Measurements from ENCODE around the gene PCDHA11. TPM values are rescaled to one million over a fixed set of nuclear protein-coding genes. Genes with fewer than 3 reads are reported as not detected.

The PCDHA11 gene
- polyA plus RNA-seq, 4 donors: 0.16 to 0.37 (median 0.27) TPM

Other genes starting within 250 kb of the PCDHA11 start
- 10 to 100 TPM in 1 of 4 donors, 1 to 10 TPM in 3; 7.3 to 10.0 (median 8.4) TPM for gene CD14, start 235.8 kb upstream of the PCDHA11 start, polyA plus RNA-seq (ENCODE audit: insufficient read length in 4 of 4)
- 10 to 100 TPM; 15.5 to 18.8 (median 16.9) TPM for gene TMCO6, start 229.5 kb upstream of the PCDHA11 start, polyA plus RNA-seq (ENCODE audit: insufficient read length in 4 of 4)
- gene NDUFA2, start 221.3 kb upstream of the PCDHA11 start, polyA plus RNA-seq (ENCODE audit: insufficient read length in 4 of 4): 100 to 1,000 TPM in 1 of 4 donors, 10 to 100 TPM in 3; 73.4 to 113 (median 79.0) TPM
- 100 to 1,000 TPM; 150 to 164 (median 156) TPM for gene IK, start 221.1 kb upstream of the PCDHA11 start, polyA plus RNA-seq (ENCODE audit: insufficient read length in 4 of 4)
- 10 to 100 TPM; 13.2 to 15.3 (median 14.3) TPM for gene WDR55, start 204.1 kb upstream of the PCDHA11 start, polyA plus RNA-seq (ENCODE audit: insufficient read length in 4 of 4)
- gene DND1, start 195.4 kb upstream of the PCDHA11 start, polyA plus RNA-seq (ENCODE audit: insufficient read length in 4 of 4): under 1 TPM in 2 of 4 donors, not detected in 2; 0.14 to 0.29 TPM
- 10 to 100 TPM; 65.0 to 67.1 (median 66.5) TPM for gene HARS1, start 177.6 kb upstream of the PCDHA11 start, polyA plus RNA-seq (ENCODE audit: insufficient read length in 4 of 4)
- 10 to 100 TPM; 42.7 to 47.6 (median 45.9) TPM for gene HARS2, start 177.5 kb upstream of the PCDHA11 start, polyA plus RNA-seq (ENCODE audit: insufficient read length in 4 of 4)
- 100 to 1,000 TPM; 103 to 126 (median 118) TPM for gene ZMAT2, start 168.5 kb upstream of the PCDHA11 start, polyA plus RNA-seq (ENCODE audit: insufficient read length in 4 of 4)
- under 1 TPM in 1 of 4 donors, not detected in 3; 0.06 TPM for gene PCDHA1, start 82.8 kb upstream of the PCDHA11 start, polyA plus RNA-seq (ENCODE audit: insufficient read length in 4 of 4)
- under 1 TPM; 0.13 to 0.30 (median 0.25) TPM for gene PCDHA2, start 74.1 kb upstream of the PCDHA11 start, polyA plus RNA-seq (ENCODE audit: insufficient read length in 4 of 4)
- gene PCDHA3, start 67.9 kb upstream of the PCDHA11 start, polyA plus RNA-seq (ENCODE audit: insufficient read length in 4 of 4): under 1 TPM; 0.25 to 0.49 (median 0.38) TPM
- gene PCDHA4, start 61.9 kb upstream of the PCDHA11 start, polyA plus RNA-seq (ENCODE audit: insufficient read length in 4 of 4): 1 to 10 TPM in 2 of 4 donors, under 1 TPM in 2; 0.62 to 1.6 (median 1.1) TPM
- gene PCDHA5, start 47.3 kb upstream of the PCDHA11 start, polyA plus RNA-seq (ENCODE audit: insufficient read length in 4 of 4): under 1 TPM in 3 of 4 donors, not detected in 1; 0.04 to 0.15 (median 0.06) TPM
- gene PCDHA6, start 41.0 kb upstream of the PCDHA11 start, polyA plus RNA-seq (ENCODE audit: insufficient read length in 4 of 4): under 1 TPM; 0.13 to 0.51 (median 0.47) TPM
- gene PCDHA7, start 34.7 kb upstream of the PCDHA11 start, polyA plus RNA-seq (ENCODE audit: insufficient read length in 4 of 4): under 1 TPM; 0.28 to 0.51 (median 0.37) TPM
- gene PCDHA8, start 27.8 kb upstream of the PCDHA11 start, polyA plus RNA-seq (ENCODE audit: insufficient read length in 4 of 4): under 1 TPM in 3 of 4 donors, not detected in 1; 0.04 to 0.07 (median 0.06) TPM
- under 1 TPM in 3 of 4 donors, not detected in 1; 0.01 to 0.11 (median 0.06) TPM for gene PCDHA9, start 20.6 kb upstream of the PCDHA11 start, polyA plus RNA-seq (ENCODE audit: insufficient read length in 4 of 4)
- 1 to 10 TPM in 1 of 4 donors, under 1 TPM in 3; 0.05 to 1.7 (median 0.43) TPM for gene PCDHA10, start 13.1 kb upstream of the PCDHA11 start, polyA plus RNA-seq (ENCODE audit: insufficient read length in 4 of 4)
- under 1 TPM; 0.03 to 0.24 (median 0.10) TPM for gene PCDHA12, start 6.4 kb downstream of the PCDHA11 start, polyA plus RNA-seq (ENCODE audit: insufficient read length in 4 of 4)
- gene PCDHA13, start 13.2 kb downstream of the PCDHA11 start, polyA plus RNA-seq (ENCODE audit: insufficient read length in 4 of 4): under 1 TPM in 3 of 4 donors, not detected in 1; 0.01 to 0.14 (median 0.04) TPM
- under 1 TPM in 3 of 4 donors, not detected in 1; 0.10 to 0.16 (median 0.11) TPM for gene PCDHAC1, start 57.3 kb downstream of the PCDHA11 start, polyA plus RNA-seq (ENCODE audit: insufficient read length in 4 of 4)
- under 1 TPM; 0.45 to 0.70 (median 0.59) TPM for gene PCDHAC2, start 97.5 kb downstream of the PCDHA11 start, polyA plus RNA-seq (ENCODE audit: insufficient read length in 4 of 4)
- gene PCDHB1, start 182.4 kb downstream of the PCDHA11 start, polyA plus RNA-seq (ENCODE audit: insufficient read length in 4 of 4): under 1 TPM; 0.05 to 0.13 (median 0.08) TPM
- 1 to 10 TPM; 3.9 to 7.7 (median 4.9) TPM for gene PCDHB2, start 225.7 kb downstream of the PCDHA11 start, polyA plus RNA-seq (ENCODE audit: insufficient read length in 4 of 4)
- 1 to 10 TPM; 2.5 to 4.7 (median 3.4) TPM for gene PCDHB3, start 231.5 kb downstream of the PCDHA11 start, polyA plus RNA-seq (ENCODE audit: insufficient read length in 4 of 4)